ENCODE measurements around the gene UBAP1. TPM values are rescaled to one million over a fixed set of nuclear protein-coding genes. Genes with fewer than 3 reads are reported as not detected.

The UBAP1 gene
- total and polyA plus RNA-seq, 2 donors (not counting 1 experiment from before 2014, with no cell fraction given), result 20.4 to 27.0 TPM

GRCh38 chr9:34158362-34158869, 20.4 kb upstream of the UBAP1 start:
- Histone ChIP-seq H4K20me1 (ENCODE audit: control insufficient read depth, insufficient read depth, low read length, poor library complexity, severe bottlenecking) (no peaks in the 10 kb centered on the region), H3K27ac (ENCODE audit: low read length in 2 of 2) (no peak overlapping the region), H3K79me2 (ENCODE audit: control insufficient read depth, insufficient read depth, low read length) (no peaks in the 10 kb centered on the region), H3K9me3 (ENCODE audit: control extremely low read depth in 1 of 3, control insufficient read depth in 2 of 3, insufficient read depth in 1 of 3, low read length in 2 of 3) (peaks cover 0 to 4% (median 0%) of the 10 kb centered on the region in 3 donors), H2AFZ (ENCODE audit: insufficient read depth, low read depth, low read length, poor library complexity, severe bottlenecking) (no peak overlapping the region), H3K4me3 (ENCODE audit: control extremely low read depth in 1 of 5, extremely low read depth in 1 of 5, insufficient read depth in 1 of 5, low read depth in 2 of 5, low read length in 4 of 5) (no peak overlapping the region), H3K27me3 (replicated peaks in 1 of 4; ENCODE audit: control extremely low read depth in 1 of 4, control insufficient read depth in 3 of 4, insufficient read depth in 4 of 4, low read length in 3 of 4) (peaks cover 0 to 47% (median 12%) of the 10 kb centered on the region in 4 experiments), H3K36me3 (replicated peaks in 1 of 2; ENCODE audit: control extremely low read depth in 1 of 2, control insufficient read depth in 1 of 2, extremely low read depth in 1 of 2, insufficient read depth in 2 of 2, low read length in 1 of 2) (no peaks in the 10 kb centered on the region), H3K4me1 (ENCODE audit: control insufficient read depth in 2 of 2, insufficient read depth in 2 of 2, low read length in 2 of 2) (no peaks in the 10 kb centered on the region), H3K4me2 (replicated peaks; ENCODE audit: low read depth, low read length, poor library complexity, severe bottlenecking) (no peak overlapping the region), H3K9ac (ENCODE audit: low read length) (no peak overlapping the region)
- H3K4me3 Mint-ChIP-seq, result no peak overlapping the region
- TF ChIP-seq EZH2 (IDR thresholded peaks at IDR 0.05; ENCODE audit: borderline replicate concordance, insufficient read depth, low read depth, low read length, poor library complexity, severe bottlenecking), result no peak
- no peak for TF ChIP-seq CTCF (IDR thresholded peaks at IDR 0.05)
- WGBS (ENCODE audit: insufficient coverage), result 100% methylated on average over 2 of the region's 6 CpGs
- no peak for ATAC-seq (ENCODE audit: low read depth)
- POLR2A ChIA-PET, result interaction anchor here (0.6 kb wide), 1 partner anchor 14 kb away, joined by 3 read pairs; no protein-coding TSS in a partner anchor
- intact Hi-C loops (cut with micrococcal nuclease), result no loop called here
- no peak overlapping the region for H3K27ac Mint-ChIP-seq
- H3K27me3 Mint-ChIP-seq, result peaks cover 32% of the 10 kb centered on the region
- H3K9me3 Mint-ChIP-seq (ENCODE audit: insufficient read depth), result no peaks in the 10 kb centered on the region
- CTCF ChIA-PET, result interaction anchor here (1.8 kb wide), 1 partner anchor 10 kb away, joined by 6 read pairs; no protein-coding TSS in a partner anchor
- no peak for DNase-seq
- H3K4me1 Mint-ChIP-seq, result no peaks in the 10 kb centered on the region

GRCh38 chr9:34163434-34163833, 15.4 kb upstream of the UBAP1 start:
- intact Hi-C loops (cut with micrococcal nuclease), result no loop called here
- no peak overlapping the region for H3K27ac ChIP-seq (ENCODE audit: low read length in 2 of 2)
- WGBS (ENCODE audit: insufficient coverage), result 83% methylated on average over 3 of the region's 3 CpGs
- no peaks in the 10 kb centered on the region for H3K79me2 ChIP-seq (ENCODE audit: control insufficient read depth, insufficient read depth, low read length)
- H2AFZ ChIP-seq (ENCODE audit: insufficient read depth, low read depth, low read length, poor library complexity, severe bottlenecking), result no peak overlapping the region
- no peaks in the 10 kb centered on the region for H3K4me1 ChIP-seq (ENCODE audit: control insufficient read depth in 2 of 2, insufficient read depth in 2 of 2, low read length in 2 of 2)
- Mint-ChIP-seq H3K27me3 (peaks cover 17% of the 10 kb centered on the region), H3K9me3 (ENCODE audit: insufficient read depth) (no peaks in the 10 kb centered on the region), H3K27ac (no peak overlapping the region), H3K4me1 (no peaks in the 10 kb centered on the region), H3K4me3 (no peak overlapping the region)
- TF ChIP-seq EZH2 (IDR thresholded peaks at IDR 0.05; ENCODE audit: borderline replicate concordance, insufficient read depth, low read depth, low read length, poor library complexity, severe bottlenecking) (no peak), CTCF (IDR thresholded peaks at IDR 0.05) (no peak)
- ATAC-seq (ENCODE audit: low read depth), result no peak
- H3K27me3 ChIP-seq (replicated peaks in 1 of 4; ENCODE audit: control extremely low read depth in 1 of 4, control insufficient read depth in 3 of 4, insufficient read depth in 4 of 4, low read length in 3 of 4), result peaks cover 0 to 41% (median 1%) of the 10 kb centered on the region in 4 experiments
- no peaks in the 10 kb centered on the region for H3K36me3 ChIP-seq (replicated peaks in 1 of 2; ENCODE audit: control extremely low read depth in 1 of 2, control insufficient read depth in 1 of 2, extremely low read depth in 1 of 2, insufficient read depth in 2 of 2, low read length in 1 of 2)
- no peak overlapping the region for H3K4me2 ChIP-seq (replicated peaks; ENCODE audit: low read depth, low read length, poor library complexity, severe bottlenecking)
- CTCF ChIA-PET, result interaction anchor here (2.4 kb wide), 1 partner anchor 8 kb away, joined by 7 read pairs; no protein-coding TSS in a partner anchor
- no peak overlapping the region for H3K9ac ChIP-seq (ENCODE audit: low read length)
- no peaks in the 10 kb centered on the region for H3K9me3 ChIP-seq (ENCODE audit: control extremely low read depth in 1 of 3, control insufficient read depth in 2 of 3, insufficient read depth in 1 of 3, low read length in 2 of 3)
- no peak overlapping the region for H3K4me3 ChIP-seq (ENCODE audit: control extremely low read depth in 1 of 5, extremely low read depth in 1 of 5, insufficient read depth in 1 of 5, low read depth in 2 of 5, low read length in 4 of 5)
- DNase-seq, result no peak
- POLR2A ChIA-PET, result no interaction called here
- no peaks in the 10 kb centered on the region for H4K20me1 ChIP-seq (ENCODE audit: control insufficient read depth, insufficient read depth, low read length, poor library complexity, severe bottlenecking)

Measured in B cell (primary cell).